Retinal pigment epithelial cell (primary cell): ENCODE measurements around the gene UBE2G1.

Source experiments
- DNase-seq: peaks from one replicate; pipeline ENCODE4 v3.0.0-alpha.2; 2010; ENCODE audit warnings: low read depth
- H3K4me3 ChIP-seq: 2 replicates; pipeline ENCODE4 v1.5.1; 2011; ENCODE audit warnings: mild to moderate bottlenecking, low read length, control low read depth, moderate library complexity
- TF ChIP-seq, protein P1 (sequence below): conservative IDR thresholded peaks from 2 replicates; pipeline ENCODE4 v1.5.1; 2011; ENCODE audit warnings: low read depth, low read length, control low read depth, inconsistent platforms

Gene UBE2G1

DNA sequence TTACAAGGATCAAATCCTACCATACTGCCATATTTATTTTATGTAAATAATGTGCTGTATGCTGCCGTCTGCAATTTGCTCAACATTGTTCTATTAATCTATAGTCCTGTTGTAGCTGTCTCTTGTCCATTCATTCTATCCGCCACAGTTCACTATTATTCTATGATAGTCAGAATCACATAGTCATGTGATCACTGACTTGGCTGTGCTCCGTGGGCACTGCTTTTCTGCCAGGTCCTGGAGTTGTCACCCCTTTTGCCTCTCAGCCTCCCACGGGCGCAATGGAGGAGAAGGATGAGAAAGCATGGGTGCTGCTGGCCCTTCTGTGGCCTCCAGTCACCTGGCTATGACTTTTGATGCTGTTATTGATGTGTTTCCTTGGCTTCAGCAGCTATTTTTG lies 65.4 kb downstream of the UBE2G1 start:
- H3K4me3 ChIP-seq: no peak overlapping the region
- TF ChIP-seq, protein P1, sequence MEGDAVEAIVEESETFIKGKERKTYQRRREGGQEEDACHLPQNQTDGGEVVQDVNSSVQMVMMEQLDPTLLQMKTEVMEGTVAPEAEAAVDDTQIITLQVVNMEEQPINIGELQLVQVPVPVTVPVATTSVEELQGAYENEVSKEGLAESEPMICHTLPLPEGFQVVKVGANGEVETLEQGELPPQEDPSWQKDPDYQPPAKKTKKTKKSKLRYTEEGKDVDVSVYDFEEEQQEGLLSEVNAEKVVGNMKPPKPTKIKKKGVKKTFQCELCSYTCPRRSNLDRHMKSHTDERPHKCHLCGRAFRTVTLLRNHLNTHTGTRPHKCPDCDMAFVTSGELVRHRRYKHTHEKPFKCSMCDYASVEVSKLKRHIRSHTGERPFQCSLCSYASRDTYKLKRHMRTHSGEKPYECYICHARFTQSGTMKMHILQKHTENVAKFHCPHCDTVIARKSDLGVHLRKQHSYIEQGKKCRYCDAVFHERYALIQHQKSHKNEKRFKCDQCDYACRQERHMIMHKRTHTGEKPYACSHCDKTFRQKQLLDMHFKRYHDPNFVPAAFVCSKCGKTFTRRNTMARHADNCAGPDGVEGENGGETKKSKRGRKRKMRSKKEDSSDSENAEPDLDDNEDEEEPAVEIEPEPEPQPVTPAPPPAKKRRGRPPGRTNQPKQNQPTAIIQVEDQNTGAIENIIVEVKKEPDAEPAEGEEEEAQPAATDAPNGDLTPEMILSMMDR: no peak
- DNase-seq: no peak

DNA sequence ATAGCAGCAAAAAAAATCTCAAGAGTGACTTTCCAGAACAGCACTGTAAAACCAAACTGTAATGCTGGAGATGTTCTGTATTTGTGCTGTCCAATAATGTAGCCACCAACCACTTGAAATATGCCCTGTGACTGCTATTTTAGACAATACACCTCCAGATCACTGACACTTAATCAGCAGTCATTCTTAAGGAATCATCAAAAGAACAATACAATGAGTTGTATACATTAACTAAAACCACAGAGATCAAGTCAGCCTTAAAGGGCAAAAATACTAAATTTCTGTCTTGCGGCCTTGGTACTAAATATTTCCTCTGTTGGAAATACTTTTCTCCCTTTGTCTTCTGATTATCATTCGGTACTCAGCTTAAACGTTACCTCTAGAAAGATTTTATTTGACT lies 69.1 kb downstream of the UBE2G1 start:
- no peak overlapping the region for H3K4me3 ChIP-seq
- DNase-seq: no peak
- TF ChIP-seq, protein P1: no peak

DNA sequence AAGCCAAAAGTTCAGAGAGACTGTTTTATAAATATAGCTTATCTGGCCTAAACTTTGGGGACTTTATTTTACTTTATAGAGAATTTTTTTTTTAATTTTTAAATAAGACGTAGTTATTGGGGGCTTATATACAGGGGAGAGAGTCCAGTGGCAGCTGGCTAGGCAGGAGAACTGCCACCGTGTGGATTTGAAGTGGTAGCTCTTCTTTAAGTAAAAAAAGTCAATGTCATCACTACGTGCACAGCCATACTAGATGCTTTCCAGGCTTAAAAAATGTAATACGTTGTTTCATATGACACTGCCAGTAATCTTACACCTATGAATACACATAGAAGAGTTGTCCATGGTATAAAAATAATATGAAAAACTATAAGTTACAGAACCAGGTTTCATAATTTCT lies 70.8 kb downstream of the UBE2G1 start:
- TF ChIP-seq, protein P1: no peak
- no peak for DNase-seq
- H3K4me3 ChIP-seq: no peak overlapping the region

DNA sequence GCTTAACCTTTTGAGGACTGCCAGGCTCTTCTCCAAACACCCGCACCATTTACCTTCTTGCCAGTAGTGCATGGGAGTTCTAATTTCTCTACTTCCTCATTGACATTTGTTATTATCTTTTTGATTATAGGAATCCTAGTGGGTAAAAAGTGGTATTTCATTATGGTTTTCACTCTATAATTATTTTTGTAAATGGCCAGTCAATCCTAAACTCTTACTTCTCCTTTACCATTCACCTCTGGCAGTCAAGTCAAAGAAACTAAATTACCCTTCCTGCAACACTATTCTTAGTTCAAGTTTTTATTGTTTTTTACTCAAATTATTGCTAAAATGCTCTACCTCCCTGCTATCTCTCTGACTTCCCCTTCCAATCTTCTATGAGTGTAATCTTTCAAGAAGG lies 72.9 kb downstream of the UBE2G1 start:
- DNase-seq: no peak
- H3K4me3 ChIP-seq: no peak overlapping the region
- TF ChIP-seq, protein P1: no peak

DNA sequence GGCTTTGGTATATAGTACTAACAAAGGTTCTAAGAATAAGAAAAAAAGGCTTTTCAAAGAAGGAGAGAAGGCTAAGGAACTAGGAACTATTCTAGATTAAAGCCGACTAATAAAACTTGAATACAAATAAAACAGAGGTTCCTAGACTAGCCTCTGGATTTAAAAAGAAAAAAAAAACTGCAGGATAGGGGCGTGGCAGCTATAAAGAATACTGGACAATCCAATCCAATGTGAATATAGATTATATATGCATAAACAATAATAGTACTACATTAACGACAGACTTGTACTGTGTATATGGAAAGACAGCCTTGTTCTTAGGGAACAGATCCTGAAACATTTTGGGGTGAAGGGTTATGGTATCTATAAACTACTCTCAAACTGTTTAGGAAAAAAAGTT lies 78.8 kb downstream of the UBE2G1 start:
- no peak for DNase-seq
- no peak overlapping the region for H3K4me3 ChIP-seq
- TF ChIP-seq, protein P1: no peak

DNA sequence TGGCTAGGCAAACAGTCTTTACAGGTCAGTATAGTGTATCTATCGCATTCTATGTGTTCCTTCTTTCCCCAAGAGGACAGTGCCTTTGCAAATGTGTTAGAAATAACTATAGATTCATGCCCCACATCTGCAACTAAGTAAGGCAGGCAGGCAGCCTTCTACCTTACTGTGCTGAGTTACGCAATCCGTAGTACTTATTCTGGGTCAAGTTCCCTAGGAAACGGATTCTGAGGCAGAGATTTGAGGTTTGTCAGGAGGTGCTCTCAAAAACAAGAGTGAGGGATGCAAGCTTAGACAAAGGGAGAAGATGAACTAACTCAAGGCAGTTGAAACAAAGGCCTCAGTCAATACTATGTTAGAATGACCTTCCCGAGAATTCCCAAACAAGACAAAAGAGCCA lies 90.0 kb downstream of the UBE2G1 start:
- H3K4me3 ChIP-seq: no peak overlapping the region
- TF ChIP-seq, protein P1: no peak
- no peak for DNase-seq

DNA sequence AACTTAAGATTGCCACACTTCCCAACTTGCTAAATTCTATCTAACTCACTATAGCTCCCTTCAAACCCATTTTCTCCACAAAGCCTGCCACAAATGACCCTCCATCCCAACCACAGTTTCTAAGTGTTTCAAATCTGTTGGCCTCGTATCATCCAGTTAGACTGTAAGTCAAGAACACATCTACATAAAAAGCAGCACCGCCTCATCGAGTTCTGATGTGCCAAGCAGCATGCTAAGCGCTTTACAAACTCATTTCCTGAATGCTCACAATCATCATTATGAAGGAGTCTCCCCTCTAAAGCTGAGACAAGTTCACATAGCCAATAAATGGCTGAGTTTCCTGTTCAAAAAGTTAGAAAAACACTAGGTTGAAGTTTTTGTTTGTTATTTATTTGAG lies 93.5 kb downstream of the UBE2G1 start:
- no peak overlapping the region for H3K4me3 ChIP-seq

More for the DNA sequence above, 93.5 kb downstream of the UBE2G1 start:
- TF ChIP-seq, protein P1: no peak
- no peak for DNase-seq
